ENCODE results near the gene TDRD1.
"Not testable (repeated sequence)": the region's sequence is repeated elsewhere in the genome, so short reads cannot be mapped to it uniquely, and the experiment has no call there.

The TDRD1 gene, protein sequence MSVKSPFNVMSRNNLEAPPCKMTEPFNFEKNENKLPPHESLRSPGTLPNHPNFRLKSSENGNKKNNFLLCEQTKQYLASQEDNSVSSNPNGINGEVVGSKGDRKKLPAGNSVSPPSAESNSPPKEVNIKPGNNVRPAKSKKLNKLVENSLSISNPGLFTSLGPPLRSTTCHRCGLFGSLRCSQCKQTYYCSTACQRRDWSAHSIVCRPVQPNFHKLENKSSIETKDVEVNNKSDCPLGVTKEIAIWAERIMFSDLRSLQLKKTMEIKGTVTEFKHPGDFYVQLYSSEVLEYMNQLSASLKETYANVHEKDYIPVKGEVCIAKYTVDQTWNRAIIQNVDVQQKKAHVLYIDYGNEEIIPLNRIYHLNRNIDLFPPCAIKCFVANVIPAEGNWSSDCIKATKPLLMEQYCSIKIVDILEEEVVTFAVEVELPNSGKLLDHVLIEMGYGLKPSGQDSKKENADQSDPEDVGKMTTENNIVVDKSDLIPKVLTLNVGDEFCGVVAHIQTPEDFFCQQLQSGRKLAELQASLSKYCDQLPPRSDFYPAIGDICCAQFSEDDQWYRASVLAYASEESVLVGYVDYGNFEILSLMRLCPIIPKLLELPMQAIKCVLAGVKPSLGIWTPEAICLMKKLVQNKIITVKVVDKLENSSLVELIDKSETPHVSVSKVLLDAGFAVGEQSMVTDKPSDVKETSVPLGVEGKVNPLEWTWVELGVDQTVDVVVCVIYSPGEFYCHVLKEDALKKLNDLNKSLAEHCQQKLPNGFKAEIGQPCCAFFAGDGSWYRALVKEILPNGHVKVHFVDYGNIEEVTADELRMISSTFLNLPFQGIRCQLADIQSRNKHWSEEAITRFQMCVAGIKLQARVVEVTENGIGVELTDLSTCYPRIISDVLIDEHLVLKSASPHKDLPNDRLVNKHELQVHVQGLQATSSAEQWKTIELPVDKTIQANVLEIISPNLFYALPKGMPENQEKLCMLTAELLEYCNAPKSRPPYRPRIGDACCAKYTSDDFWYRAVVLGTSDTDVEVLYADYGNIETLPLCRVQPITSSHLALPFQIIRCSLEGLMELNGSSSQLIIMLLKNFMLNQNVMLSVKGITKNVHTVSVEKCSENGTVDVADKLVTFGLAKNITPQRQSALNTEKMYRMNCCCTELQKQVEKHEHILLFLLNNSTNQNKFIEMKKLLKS

DNA sequence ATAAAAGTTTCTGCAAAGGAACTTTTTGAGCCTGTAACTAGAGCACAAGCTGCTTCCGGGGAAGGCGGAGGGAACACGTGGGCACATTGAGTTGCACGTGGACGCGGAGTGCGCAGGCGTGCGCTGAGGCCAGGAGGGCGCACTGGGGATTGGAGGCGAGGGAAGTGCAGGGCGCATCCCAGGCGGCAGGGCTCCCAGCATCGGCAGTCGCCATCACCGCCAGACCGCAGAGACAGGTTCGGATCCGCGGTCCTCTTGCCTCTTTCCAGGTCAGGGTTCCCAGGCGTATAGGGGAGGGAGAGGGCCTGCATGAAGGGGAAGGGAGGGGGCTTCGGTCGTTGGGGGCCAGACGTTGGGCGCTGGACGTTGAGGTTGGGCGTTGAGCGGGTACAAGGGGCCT is at the start of gene TDRD1:
TSS of gene TDRD1 (plus strand) at position 206 of the 400 bp plus-strand sequence. CDS start 8,479 bp downstream, outside the sequence.
- no peak for DNase-seq

DNA sequence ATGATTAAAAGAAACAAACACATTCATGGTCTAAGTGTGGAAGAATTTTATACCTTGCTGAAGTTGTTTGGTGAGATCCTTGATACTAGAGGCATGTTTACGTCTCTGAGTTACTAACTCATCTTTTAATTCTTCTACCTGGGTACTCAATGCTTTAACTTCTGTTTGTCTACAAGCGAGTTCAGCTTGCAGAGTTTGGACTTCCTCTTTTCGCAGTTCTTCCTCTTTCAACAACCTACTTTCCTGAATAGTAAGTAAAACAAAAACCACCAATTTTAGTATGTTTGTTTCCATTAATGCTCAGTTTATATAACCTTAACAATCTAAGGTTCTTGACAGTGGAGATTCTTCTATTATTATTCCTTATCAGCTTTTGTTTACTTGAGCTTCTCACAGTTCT is 48.1 kb upstream of the TDRD1 start:
- DNase-seq, result no peak

DNA sequence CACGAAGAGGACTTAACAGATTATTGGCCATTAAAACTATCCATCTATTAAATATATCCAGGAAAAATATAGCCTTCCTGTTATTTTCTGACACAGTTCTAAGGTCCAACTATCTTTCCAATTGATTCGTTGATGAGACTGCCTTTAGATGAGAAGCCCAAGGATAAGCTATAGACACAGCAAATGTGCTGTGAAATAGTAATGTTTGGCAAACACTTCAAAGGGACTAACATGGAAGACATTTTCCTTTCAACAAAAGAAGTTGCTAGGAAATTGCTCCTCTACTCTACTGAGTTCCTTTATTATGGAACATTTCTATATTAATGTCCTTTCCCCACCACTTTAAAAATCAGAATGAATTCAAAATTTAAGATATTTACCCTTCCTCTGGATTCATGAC is 43.7 kb upstream of the TDRD1 start:
- DNase-seq, result no peak

DNA sequence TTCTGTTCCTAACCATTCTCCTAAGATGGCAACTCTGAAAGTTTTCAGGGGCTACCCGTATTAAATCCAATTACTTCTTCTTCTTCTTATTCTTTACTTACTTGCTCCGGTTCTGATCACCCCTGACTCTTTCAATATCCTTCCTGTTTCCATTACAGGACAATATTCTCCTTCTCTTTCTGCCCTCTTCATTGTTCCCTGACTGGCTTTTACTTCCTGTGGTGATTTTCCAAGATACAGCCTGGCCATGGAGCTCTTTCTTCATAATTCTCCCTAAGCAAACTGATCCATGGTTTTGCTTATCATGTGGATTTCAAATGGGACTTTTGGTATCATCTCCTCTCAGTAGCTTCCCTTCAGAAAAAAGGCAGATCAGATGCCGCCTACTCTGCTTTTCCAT is 40.6 kb upstream of the TDRD1 start:
- no peak for DNase-seq

DNA sequence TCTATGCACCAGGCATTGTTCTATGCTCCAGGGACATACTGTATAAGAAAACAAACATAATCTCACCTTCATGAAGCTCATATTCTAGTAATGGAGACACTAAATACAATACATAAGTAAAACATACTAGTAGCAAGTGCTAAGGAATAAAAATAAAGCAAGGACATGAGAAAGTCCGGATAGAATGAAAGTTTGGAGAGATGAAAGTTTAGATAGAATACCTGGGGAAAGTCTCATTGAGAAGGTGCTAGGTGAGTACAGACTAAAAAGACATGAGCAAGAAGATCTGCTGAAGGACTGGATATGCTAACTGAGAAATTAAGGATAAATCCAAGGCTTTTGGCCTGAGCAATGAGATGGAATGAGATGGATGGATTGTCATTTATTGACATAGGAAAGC is 39.1 kb upstream of the TDRD1 start:
- DNase-seq, result no peak

DNA sequence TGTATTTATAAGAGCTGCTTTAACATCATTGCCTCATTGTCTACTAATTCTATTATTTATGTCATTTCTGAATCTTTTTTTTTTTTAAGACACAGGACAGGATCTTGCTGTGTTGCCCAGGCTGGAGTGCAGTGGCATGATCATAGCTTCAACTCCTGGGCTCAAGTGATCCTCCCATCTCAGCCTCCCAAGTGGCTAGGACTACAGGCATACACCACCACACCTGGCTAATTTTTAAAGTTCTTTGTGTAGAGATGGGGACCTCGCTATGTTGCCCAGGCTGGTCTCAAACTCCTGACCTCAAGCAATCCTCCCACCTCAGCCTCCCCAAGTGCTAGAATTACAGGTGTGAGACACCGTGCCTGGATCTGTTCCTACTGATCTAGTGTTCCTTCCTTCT is 38.3 kb upstream of the TDRD1 start:
- DNase-seq, result not testable (repeated sequence)

DNA sequence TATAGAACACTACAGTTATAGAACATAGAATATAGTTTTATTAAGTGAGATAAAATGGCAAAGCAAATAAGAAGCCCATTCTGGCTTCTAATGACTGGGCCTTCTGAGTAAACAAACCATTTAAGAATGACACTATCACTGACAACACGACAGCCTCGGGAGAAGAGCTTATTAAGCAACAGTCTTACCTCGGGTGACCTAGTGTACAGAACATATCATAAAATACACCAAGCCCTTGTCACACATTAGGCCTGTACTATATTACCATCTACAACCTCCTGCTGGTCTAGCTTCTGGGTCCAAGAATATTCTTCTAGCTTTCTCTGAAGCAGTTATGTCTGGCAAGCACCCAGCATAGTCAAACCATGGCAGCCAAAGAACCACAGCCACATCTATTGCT is 37.1 kb upstream of the TDRD1 start:
- no peak for DNase-seq

DNA sequence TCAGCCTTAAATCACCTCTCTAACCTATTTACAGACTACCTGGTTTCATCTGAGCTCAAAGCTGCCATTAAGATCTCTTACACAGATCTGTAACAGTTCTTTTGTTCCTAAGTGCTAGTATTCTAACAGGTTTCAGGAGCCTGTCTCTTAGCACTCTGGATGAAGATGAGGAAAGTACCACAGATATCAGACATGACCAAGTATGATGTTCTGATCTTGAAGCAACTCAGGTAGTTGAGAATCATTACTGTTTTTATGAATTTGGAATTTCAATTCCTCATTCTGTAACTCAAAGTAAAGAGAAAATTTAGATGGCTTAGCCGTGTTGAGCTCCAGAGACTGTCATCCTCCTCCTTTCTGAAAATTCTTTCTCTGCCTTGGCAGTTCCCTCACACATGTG is 36.0 kb upstream of the TDRD1 start:
- no peak for DNase-seq

DNA sequence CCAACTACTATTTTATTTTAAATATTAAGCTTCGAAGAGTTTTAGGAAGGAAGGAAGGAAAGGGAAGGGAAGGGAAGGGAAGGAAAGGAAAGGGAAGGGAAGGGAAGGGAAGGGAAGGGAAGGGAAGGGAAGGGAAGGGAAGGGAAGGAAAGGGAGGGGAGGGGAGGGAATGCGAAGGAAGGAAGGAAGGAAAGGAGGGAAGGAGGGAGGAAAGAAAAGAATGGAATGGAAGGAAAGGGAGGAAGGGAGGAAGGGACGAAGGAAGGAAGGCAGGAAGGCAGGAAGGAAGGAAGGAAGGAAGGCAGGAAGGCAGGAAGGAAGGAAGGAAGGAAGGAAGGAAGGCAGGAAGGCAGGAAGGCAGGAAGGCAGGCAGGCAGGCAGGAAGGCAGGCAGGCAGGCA is 29.7 kb upstream of the TDRD1 start:
- not testable (repeated sequence) for DNase-seq

DNA sequence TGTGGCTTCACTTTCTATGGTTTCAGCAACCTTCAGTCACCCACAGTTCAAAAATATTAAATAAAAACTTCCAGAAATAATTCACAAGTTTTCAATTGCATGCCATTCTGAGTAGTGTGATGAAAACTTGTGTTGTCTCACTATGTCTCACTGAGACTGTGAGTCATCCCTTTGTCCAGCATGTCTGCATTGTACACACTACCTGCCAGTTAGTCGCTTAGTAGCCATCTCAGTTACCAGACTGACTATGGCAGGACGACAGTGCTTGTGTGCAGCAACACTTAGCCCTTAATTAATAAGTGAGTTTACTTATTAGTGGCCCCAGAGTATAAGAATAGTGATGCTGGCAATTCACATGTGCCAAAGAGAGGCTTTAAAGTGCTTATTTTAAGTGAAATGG is 27.7 kb upstream of the TDRD1 start:
- DNase-seq, result no peak

DNA sequence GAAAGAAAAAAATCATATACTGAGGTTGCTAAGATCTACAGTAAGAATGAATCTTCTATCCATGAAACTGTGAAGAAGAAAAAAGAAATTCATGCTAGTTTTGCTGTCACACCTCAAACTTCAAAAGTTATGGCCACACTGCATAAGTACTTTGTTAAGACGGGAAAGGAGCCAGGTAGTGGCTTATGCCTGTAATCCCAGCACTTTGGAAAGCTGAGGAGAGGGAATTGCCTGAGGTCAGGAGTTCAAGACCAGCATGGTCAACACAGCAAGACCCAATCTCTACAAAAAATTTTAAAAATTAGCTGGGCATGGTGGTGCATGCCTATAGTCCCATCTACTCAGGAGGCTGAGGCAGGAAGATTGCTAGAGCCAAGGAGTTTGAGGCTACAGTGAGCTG is 27.3 kb upstream of the TDRD1 start:
- no peak for DNase-seq

DNA sequence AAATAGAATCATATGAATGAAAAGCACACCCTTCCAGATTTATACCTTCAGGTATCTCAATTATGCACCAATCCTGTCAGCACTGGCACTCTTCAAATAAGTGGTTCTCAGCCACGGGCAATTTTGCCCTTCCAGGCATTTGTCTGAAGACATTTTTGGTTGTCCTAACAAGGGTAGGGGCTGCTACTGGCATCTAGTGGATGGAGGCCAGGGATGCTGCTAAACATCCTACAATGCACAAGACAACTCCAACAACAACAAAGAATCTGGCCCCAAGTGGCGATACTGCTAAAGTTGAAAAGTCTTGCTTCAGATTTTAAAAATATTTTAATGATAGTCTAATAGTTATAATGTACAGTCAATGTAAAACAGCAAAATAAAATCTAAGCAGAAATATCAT is 21.2 kb upstream of the TDRD1 start:
- DNase-seq, result no peak

DNA sequence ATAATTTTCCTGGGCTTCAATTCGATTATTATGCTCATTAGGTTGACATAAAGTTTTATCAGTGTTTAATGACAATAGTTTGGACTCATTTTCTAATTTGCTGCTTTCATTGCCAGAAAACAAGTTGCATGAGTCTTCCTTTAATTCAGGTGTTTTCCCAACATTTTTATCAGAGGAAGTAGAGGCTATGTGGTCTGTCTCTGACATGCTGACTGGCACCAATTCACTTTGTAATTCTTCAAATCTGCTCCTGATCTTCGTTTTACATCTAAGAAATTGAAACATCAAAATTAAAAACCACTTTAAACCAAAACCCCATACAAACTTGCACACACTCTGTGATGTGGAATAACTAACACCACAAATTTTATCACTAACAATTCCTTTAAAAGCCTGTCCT is 16.1 kb upstream of the TDRD1 start:
- no peak for DNase-seq

DNA sequence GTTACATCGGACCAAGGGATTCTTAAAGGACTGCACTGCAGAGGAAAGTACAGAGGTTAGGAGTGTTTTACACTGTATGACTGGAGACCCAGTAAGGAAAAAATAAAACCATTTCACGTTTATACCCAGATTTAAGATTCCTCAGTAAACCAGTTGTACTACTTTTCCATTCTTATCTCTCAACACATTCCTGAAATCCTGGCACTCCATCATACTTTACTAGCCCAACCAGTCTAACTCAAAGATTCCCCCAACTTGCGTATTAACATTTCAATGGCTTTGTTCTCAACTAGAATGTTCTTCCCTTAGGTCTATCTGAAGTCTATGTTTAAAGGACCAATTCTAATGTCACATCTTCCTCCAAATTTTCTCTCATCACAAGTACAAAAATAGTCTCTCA is 13.1 kb upstream of the TDRD1 start:
- DNase-seq, result no peak

DNA sequence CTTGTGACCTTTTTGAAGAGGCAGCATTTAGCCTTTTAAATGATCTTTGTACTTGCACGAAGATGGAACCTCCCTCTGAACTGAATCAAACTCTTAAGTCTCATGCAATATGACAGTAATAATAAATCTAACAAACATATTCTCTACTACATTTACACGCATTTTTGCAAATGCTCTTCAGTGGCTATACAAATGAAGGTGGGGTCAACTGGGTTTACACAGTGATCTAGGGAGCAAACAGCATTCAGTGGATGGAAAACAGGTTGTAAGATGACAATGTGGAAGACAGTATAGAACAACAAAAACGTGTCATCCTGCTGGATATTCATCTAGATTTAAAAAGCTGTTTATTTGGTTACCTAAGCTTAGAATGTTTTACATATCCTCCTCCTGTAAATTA is 12.7 kb upstream of the TDRD1 start:
- DNase-seq, result no peak

DNA sequence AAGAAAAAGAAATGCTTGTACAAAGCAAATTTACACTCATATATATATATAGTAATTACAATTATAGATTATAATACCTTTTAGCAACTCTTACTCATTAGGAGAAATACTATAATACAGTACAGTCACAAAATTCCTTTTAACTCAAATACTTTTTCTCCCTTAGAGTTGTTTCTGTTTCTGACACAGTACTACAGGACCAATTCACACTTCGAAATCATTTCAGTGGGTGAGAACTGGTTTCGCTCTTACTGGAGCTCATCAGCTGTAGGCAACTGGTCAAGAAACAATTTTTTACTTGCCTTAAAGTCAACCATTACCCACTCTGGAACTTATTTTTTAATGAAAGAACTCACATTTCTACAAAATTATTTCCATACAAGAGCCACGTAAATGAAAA is 11.2 kb upstream of the TDRD1 start:
- DNase-seq, result no peak

DNA sequence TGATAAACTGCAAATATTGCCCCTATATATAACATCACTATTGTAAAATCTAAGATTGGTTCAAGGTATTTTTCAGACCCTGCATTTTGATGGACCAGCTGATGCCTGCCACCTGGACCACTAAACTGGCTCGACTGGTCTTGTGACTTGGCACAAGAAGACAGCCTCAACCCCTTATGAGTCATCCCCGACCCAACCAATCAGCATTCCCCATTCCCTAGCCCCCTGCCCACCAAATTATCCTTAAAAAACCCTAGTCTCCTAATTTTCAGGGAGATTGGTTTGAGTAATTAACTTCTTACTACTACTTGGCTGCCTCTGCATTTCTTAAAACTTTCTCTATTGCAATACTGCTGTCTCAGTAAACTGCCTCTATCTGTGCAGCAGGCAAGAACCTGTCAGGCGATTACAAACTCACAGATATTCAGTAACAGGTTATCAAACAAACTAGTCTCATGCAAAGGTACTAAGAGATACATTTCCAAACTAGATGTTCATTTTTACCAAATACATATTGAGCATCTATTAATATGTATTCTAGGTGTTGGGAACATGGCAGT is 10.6 kb upstream of the TDRD1 start:
- DNase-seq, result no peak

DNA sequence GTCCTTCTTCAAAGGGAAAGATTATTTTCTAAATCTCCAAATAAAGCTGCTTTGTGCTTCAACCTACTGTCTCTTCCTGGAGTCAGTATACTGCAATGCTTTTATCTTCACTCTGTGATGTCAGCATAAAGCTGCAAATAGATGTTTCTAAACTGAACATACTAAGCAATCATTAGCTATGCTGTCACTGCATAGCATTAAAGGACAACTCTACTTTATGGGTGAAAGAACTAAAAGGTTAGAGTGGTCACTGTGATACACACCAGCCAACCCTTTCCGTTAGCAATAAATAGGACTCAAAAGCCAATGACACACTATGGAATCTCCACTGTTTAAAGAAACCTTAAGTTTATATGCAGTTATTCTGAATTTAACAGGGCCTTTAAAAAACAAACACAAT is 6.9 kb upstream of the TDRD1 start:
- no peak for DNase-seq

DNA sequence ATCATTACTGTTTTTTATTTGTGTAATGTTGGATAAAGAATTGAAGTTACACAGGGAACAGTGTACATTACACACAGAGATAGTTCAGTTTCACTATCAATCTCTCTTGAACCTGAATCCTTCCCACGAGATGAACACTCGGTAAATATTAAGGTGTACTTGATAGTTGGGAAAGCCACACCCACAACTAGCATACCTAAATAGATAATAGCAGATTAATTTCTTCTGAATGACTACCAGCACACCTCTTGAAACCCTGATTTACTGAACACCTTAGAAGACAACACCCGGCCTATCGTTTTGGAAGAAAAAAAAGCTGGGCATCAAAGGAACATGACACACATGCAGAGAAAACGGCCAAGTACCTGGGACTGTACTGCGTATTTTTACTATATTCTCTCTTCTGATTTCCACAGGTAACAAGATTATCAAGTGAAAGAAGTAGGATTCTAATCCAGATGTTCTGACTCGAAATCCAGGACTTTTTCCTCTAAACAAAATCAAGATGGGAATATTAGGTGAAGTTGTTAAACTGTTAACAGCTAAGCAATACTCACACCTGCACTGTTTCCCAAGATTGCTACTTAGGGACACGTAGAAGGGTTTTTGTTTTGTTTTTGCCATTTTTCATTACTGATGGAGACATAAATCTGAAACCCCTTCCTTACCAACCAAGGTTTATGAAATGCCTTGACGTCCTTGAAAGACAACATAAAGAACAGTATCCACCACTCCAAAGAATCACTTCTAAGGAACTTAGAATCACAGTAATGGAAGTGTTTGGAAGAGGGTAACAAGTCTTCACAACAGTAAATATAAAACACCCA is 6.2 kb upstream of the TDRD1 start:
- no peak for DNase-seq

DNA sequence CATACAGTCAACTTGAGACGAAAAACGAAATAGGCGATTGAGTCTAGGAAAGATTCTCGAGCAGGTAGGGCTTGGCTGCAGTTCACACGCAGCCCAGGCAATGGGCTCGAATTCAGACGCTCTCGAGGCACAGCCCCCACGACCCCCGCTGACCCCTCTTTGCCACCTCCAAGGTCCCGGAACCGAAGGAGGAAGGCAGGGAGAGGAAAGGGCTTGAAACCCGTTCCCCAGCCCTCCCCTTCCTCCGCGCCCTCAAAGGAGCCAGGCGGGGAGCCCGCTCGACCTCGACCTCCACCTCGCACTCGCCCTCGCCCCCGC is 5.6 kb upstream of the TDRD1 start:
- DNase-seq, result no peak

DNA sequence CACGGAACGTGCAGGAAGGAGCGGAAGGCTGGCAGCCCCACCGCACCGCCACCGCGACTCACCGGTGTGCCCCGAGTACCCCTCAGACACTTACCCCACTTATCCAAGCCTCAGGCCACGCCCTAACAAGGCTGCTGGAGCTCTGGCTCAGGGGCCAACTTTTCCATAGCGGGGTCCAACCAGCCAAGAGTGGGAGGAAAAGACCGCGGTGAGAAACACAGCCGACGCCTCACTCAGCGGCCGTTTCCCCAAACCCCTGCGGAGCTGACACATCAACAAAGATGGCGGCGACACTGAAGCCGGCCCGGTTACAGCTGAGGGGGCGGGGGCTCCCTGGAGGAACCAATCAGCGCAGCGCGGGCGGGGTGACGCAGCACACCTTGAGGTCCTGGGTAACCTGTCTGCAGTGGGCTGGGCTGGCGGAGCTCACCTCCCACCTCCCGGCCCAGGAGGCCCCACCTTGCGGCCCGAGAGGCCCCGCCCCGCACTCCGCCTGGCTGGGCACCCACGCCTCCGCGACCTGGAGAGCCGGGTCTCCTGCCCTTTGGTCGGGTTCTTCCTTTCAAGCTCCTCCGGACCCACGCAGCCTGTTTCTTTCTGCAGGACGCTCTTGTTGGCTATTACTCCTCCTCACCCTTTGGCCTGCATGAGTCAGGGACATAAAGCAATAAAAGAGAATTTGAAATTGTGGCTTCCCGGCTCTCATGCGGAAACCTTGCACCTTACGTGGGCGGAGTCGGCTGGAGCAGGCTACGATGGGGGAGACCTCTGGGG is 5.0 kb upstream of the TDRD1 start, which contains the start of gene CCDC186:
TSS of gene CCDC186 (minus strand) at position 283 of the 774 bp plus-strand sequence. CDS start 10,935 bp downstream, outside the sequence.
- peak; percentile 99 for DNase-seq

Measured in activated CD8-positive, alpha-beta memory T cell treated with anti-CD3 and anti-CD28 coated beads, Interleukin-2, amount 50 U/mL, for 4 hours (primary cell).